Coronary artery (tissue), 2 donors: ENCODE data around the gene CXCL9.

Source experiments
- DNase-seq: peaks from one replicate; pipeline ENCODE4 v3.0.0-alpha.2; 2017; ENCODE audit warnings: low spot score
- H3K27ac ChIP-seq, 2 donors: fragments of 200-600 bp; sonication (generic); one replicate each; pipeline ENCODE4 v1.5.1; 2016 to 2019
- H3K4me3 ChIP-seq: fragments of 200-600 bp; sonication (generic); 2 replicates; pipeline ENCODE4 v1.5.1; 2016; ENCODE audit warnings: mild to moderate bottlenecking, moderate library complexity
- CTCF ChIP-seq: fragments of 200-600 bp; sonication (generic); IDR thresholded peaks from one replicate; pipeline ENCODE4 v1.5.1; 2019; ENCODE audit warnings: antibody characterized with exemption

The CXCL9 gene

GRCh38 chr4:76022677-76023076 is 15.4 kb upstream of the CXCL9 start:
- no peak overlapping the region for H3K27ac ChIP-seq
- no peak overlapping the region for H3K4me3 ChIP-seq
- TF ChIP-seq CTCF: no peak
- no peak for DNase-seq

GRCh38 chr4:76022031-76022430 is 14.7 kb upstream of the CXCL9 start:
- H3K4me3 ChIP-seq: no peak overlapping the region
- no peak for DNase-seq
- no peak for TF ChIP-seq CTCF
- H3K27ac ChIP-seq: no peak overlapping the region

- no peak for DNase-seq
- H3K4me3 ChIP-seq: no peak overlapping the region
- no peak overlapping the region for H3K27ac ChIP-seq
- TF ChIP-seq CTCF: no peak
These were observed 9.9 kb upstream of the CXCL9 start for GRCh38 chr4:76017056-76017686.

GRCh38 chr4:76016393-76016792 is 9.1 kb upstream of the CXCL9 start:
- TF ChIP-seq CTCF: no peak
- no peak overlapping the region for H3K27ac ChIP-seq
- no peak overlapping the region for H3K4me3 ChIP-seq
- DNase-seq: no peak

- H3K27ac ChIP-seq: no peak overlapping the region
- no peak for TF ChIP-seq CTCF
- DNase-seq: no peak
- H3K4me3 ChIP-seq: no peak overlapping the region
These were observed 6.2 kb upstream of the CXCL9 start for GRCh38 chr4:76013540-76013939.

- Histone ChIP-seq H3K27ac (peak overlapping the region in 1 of 2 donors; percentile 1), H3K4me3 (no peak overlapping the region)
- no peak for DNase-seq
- no peak for TF ChIP-seq CTCF
These were observed 5.1 kb upstream of the CXCL9 start for GRCh38 chr4:76012388-76012801.

- no peak for TF ChIP-seq CTCF
- Histone ChIP-seq H3K4me3 (peak overlapping the region; percentile 0), H3K27ac (peak overlapping the region in 1 of 2 donors; percentile 1)
- no peak for DNase-seq
These were observed 4.5 kb upstream of the CXCL9 start for GRCh38 chr4:76011700-76012387.
